Measurements from ENCODE around the gene HMOX1. TPM values are rescaled to one million over a fixed set of nuclear protein-coding genes. Genes with fewer than 3 reads are reported as not detected.
A peak's percentile ranks its signal among the peaks of the same experiment; 100 is the strongest.

The HMOX1 gene
- total RNA-seq, 2 experiments from 2014 or later, result 0.22 TPM; not detected in 1

- no peak for DNase-seq
- Mint-ChIP-seq H3K27me3 (no peaks in the 10 kb centered on the region), H3K27ac (no peak overlapping the region), H3K9me3 (no peaks in the 10 kb centered on the region), H3K4me1 (ENCODE audit: low read depth) (peaks cover 42% of the 10 kb centered on the region), H3K4me3 (no peak overlapping the region), H3K36me3 (ENCODE audit: low read depth) (peaks cover 80% of the 10 kb centered on the region)
- no peak for ATAC-seq
- intact Hi-C loops (cut with micrococcal nuclease), result no loop called here
- no peak for TF ChIP-seq CTCF (IDR thresholded peaks at IDR 0.05)
- ChIA-PET CTCF (no interaction called here), POLR2A (interaction anchor here (16.3 kb wide), 1 partner anchor 18 kb away, joined by 237 read pairs; no protein-coding TSS in a partner anchor)
Observed at GRCh38 chr22:35407362-35407761, 26.5 kb downstream of the HMOX1 start.

DNA sequence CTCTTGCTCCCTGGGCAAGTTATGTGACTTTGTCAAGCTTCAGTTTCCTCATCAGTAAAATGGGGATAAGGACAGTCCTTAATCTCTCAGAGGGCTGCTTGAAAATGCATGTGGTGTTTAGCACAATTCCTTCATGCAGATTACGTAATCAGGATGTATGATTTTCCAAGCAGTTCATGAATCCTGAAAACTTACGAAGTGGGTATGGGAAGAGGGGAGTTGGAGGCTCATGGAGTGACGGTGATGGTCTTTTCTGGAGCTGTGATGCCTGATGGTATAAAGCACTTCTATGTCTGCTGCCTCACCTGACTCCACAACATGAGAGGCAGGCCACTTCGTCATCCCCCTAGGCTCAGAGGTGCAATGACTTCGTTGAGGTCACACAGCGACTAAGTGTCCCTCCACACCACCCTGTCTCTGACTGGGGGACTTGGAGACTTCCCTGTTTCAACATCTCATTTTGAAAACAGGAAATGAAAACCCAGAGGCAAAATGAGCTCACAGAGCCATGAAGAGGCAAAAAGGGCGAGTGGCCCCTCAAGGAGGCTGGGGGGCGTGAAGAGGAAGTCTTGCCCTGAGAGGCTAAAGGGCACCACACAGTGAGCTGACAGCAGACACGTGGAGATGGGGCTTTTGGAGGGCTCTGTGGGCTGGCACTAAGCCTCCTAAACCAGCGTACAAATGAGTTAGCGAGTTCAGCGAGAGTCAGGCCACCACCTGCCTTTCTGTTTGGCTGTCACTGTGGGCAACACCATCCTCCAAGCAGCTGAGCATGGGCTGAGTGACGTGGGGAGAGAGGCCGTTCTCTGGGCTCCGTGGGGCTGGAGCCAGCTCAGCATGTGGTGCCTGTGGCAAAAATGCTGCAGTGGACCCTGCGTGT is 29.1 kb downstream of the HMOX1 start:
- H3K9me3 Mint-ChIP-seq, result no peaks in the 10 kb centered on the region
- intact Hi-C loops (cut with micrococcal nuclease), result no loop called here
- no peak for TF ChIP-seq CTCF (IDR thresholded peaks at IDR 0.05)
- no peaks in the 10 kb centered on the region for H3K27me3 Mint-ChIP-seq
- H3K4me3 Mint-ChIP-seq, result no peak overlapping the region
- H3K27ac Mint-ChIP-seq, result peak overlapping the region; percentile 81
- peak; percentile 79 for DNase-seq
- H3K4me1 Mint-ChIP-seq (ENCODE audit: low read depth), result peaks cover 29% of the 10 kb centered on the region
- ChIA-PET CTCF (interaction anchor here (0.9 to 1.1 kb wide), 3 partner anchors 9 to 59 kb away, joined by 4 to 6 read pairs (median 6); no protein-coding TSS in a partner anchor), POLR2A (interaction anchor here (0.9 to 16.3 kb wide), 7 partner anchors 8 to 253 kb away, joined by 3 to 237 read pairs (median 6); partner anchors contain the start of gene MCM5)
- peaks cover 72% of the 10 kb centered on the region for H3K36me3 Mint-ChIP-seq (ENCODE audit: low read depth)
- peak; percentile 88 for ATAC-seq

- ChIA-PET CTCF (interaction anchor here (0.9 to 1.1 kb wide), 2 partner anchors 9 to 60 kb away, joined by 4 to 6 read pairs; no protein-coding TSS in a partner anchor), POLR2A (interaction anchor here (0.9 to 16.3 kb wide), 7 partner anchors 8 to 66 kb away, joined by 3 to 237 read pairs (median 6); partner anchors contain the start of gene MCM5)
- peak overlapping the region; percentile 81 for H3K27ac Mint-ChIP-seq
Observed at GRCh38 chr22:35410663-35411034, 29.8 kb downstream of the HMOX1 start.

DNA sequence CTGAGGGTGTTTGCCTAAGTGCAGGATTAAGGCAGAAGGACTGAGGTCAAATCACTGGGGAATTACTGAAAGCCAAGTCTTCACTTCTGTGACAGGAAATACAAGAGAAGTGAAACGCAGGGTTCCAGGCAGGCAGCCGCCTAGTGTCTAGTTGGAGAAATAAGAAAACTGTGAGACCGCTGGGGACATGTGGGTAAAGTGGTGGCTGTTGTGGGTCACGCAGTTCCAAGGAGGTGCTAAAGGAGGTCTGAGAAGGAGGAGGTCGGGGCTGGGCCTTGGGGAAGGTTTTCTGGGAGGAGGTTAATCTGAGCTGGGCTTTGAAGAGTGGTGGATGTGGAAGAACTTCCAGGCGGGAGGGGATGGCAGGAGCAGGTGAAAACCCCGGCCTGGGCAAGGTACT is 30.2 kb downstream of the HMOX1 start:
- Mint-ChIP-seq H3K27ac (peak overlapping the region; percentile 81), H3K4me3 (no peak overlapping the region), H3K36me3 (ENCODE audit: low read depth) (peaks cover 78% of the 10 kb centered on the region), H3K9me3 (no peaks in the 10 kb centered on the region), H3K27me3 (no peaks in the 10 kb centered on the region), H3K4me1 (ENCODE audit: low read depth) (peaks cover 29% of the 10 kb centered on the region)
- intact Hi-C loops (cut with micrococcal nuclease), result no loop called here
- POLR2A ChIA-PET, result interaction anchor here (0.9 to 16.3 kb wide), 6 partner anchors 9 to 66 kb away, joined by 3 to 237 read pairs (median 7); partner anchors contain the start of gene MCM5
- ATAC-seq (no peak), DNase-seq (no peak)
- CTCF ChIA-PET, result interaction anchor here (1.1 to 1.2 kb wide), 2 partner anchors 19 to 60 kb away, joined by 4 to 6 read pairs; no protein-coding TSS in a partner anchor
- no peak for TF ChIP-seq CTCF (IDR thresholded peaks at IDR 0.05)

More at GRCh38 chr22:35410663-35411034, 29.8 kb downstream of the HMOX1 start:
- TF ChIP-seq CTCF (IDR thresholded peaks at IDR 0.05), result no peak
- Mint-ChIP-seq H3K4me3 (no peak overlapping the region), H3K9me3 (no peaks in the 10 kb centered on the region), H3K27me3 (no peaks in the 10 kb centered on the region), H3K36me3 (ENCODE audit: low read depth) (peaks cover 76% of the 10 kb centered on the region), H3K4me1 (ENCODE audit: low read depth) (peaks cover 29% of the 10 kb centered on the region)
- DNase-seq (no peak), ATAC-seq (no peak)
- intact Hi-C loops (cut with micrococcal nuclease), result no loop called here
